IMR-90 (cell line): ENCODE data around the gene BDH1.

Source experiments
- BHLHE40 ChIP-seq: fragments of 150-350 bp; IDR thresholded peaks from 2 replicates; pipeline ENCODE4 v1.6.1; 2016; ENCODE audit warnings: mild to moderate bottlenecking, low read depth, low read length
- CEBPB ChIP-seq: IDR thresholded peaks from 2 replicates; pipeline ENCODE4 v1.6.1; 2012; ENCODE audit warnings: low read depth, low read length, improper control_type of control experiment
- CHD1 ChIP-seq: IDR thresholded peaks from 2 replicates; pipeline ENCODE4 v1.6.1; 2012; ENCODE audit warnings: low read depth, low read length, improper control_type of control experiment
- FOS ChIP-seq: fragments of 150-350 bp; IDR thresholded peaks from 2 replicates; pipeline ENCODE4 v1.6.1; 2016; ENCODE audit warnings: low read depth, low read length
- MAFK ChIP-seq: IDR thresholded peaks from 2 replicates; pipeline ENCODE4 v1.6.1; 2012; ENCODE audit warnings: low read depth, low read length, improper control_type of control experiment
- MAZ ChIP-seq: IDR thresholded peaks from 2 replicates; pipeline ENCODE4 v1.6.1; 2012; ENCODE audit warnings: low read depth, mild to moderate bottlenecking, low read length, improper control_type of control experiment, moderate library complexity, borderline replicate concordance
- MXI1 ChIP-seq: IDR thresholded peaks from 2 replicates; pipeline ENCODE4 v1.6.1; 2012; ENCODE audit warnings: low read depth, mild to moderate bottlenecking, low read length, moderate library complexity, borderline replicate concordance
- NFE2L2 ChIP-seq: fragments of 150-350 bp; IDR thresholded peaks from 2 replicates; pipeline ENCODE4 v1.6.1; 2016; ENCODE audit warnings: low read depth, mild to moderate bottlenecking, low read length
- POLR2A ChIP-seq: IDR thresholded peaks from 2 replicates; pipeline ENCODE4 v1.6.1; 2012; ENCODE audit warnings: mild to moderate bottlenecking, low read depth, low read length
- RAD21 ChIP-seq: IDR thresholded peaks from 2 replicates; pipeline ENCODE4 v1.6.1; 2012; ENCODE audit warnings: low read length, improper control_type of control experiment
- RCOR1 ChIP-seq: IDR thresholded peaks from 2 replicates; pipeline ENCODE4 v1.6.1; 2012; ENCODE audit warnings: mild to moderate bottlenecking, low read length, improper control_type of control experiment; ENCODE audit not compliant: insufficient replicate concordance
- RFX5 ChIP-seq: IDR thresholded peaks from 2 replicates; pipeline ENCODE4 v1.8.0; 2012; ENCODE audit warnings: low read depth, mild to moderate bottlenecking, low read length, moderate library complexity
- TF ChIP-seq, protein P1 (sequence below): conservative IDR thresholded peaks from 2 replicates; pipeline ENCODE4 v1.5.1; 2012; ENCODE audit warnings: mild to moderate bottlenecking, low read depth, low read length, improper control_type of control experiment
- TF ChIP-seq, protein P2 (sequence below): fragments of 150-350 bp; IDR thresholded peaks from 2 replicates; pipeline ENCODE4 v1.6.1; 2017; ENCODE audit warnings: mild to moderate bottlenecking, antibody characterized with exemption, low read length, low read depth

DNA sequence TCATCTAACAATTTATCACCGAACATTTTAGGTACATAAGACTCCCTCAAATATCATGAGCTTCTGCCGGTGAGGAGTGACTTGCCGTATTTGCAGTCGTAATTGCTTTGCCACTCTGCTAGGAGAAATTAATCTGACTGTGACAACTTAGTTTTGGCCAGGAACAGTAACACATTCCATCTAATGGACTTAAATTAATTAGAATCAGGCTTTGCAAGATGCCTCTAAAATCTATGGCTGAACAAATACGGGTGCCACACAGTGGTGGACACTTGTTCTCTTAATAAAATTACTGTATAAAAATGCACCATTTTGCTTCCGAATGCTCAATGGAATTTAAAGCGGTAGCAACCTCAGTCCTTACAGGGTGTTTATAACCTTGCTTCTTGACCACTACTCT, 27.6 kb upstream of the BDH1 start:
- no peak for TF ChIP-seq POLR2A
- TF ChIP-seq, protein P1, sequence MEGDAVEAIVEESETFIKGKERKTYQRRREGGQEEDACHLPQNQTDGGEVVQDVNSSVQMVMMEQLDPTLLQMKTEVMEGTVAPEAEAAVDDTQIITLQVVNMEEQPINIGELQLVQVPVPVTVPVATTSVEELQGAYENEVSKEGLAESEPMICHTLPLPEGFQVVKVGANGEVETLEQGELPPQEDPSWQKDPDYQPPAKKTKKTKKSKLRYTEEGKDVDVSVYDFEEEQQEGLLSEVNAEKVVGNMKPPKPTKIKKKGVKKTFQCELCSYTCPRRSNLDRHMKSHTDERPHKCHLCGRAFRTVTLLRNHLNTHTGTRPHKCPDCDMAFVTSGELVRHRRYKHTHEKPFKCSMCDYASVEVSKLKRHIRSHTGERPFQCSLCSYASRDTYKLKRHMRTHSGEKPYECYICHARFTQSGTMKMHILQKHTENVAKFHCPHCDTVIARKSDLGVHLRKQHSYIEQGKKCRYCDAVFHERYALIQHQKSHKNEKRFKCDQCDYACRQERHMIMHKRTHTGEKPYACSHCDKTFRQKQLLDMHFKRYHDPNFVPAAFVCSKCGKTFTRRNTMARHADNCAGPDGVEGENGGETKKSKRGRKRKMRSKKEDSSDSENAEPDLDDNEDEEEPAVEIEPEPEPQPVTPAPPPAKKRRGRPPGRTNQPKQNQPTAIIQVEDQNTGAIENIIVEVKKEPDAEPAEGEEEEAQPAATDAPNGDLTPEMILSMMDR: no peak
- TF ChIP-seq RFX5: no peak
- TF ChIP-seq, protein P2, sequence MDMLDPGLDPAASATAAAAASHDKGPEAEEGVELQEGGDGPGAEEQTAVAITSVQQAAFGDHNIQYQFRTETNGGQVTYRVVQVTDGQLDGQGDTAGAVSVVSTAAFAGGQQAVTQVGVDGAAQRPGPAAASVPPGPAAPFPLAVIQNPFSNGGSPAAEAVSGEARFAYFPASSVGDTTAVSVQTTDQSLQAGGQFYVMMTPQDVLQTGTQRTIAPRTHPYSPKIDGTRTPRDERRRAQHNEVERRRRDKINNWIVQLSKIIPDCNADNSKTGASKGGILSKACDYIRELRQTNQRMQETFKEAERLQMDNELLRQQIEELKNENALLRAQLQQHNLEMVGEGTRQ: no peak
- TF ChIP-seq NFE2L2: no peak
- TF ChIP-seq CEBPB: no peak
- TF ChIP-seq FOS: no peak
- no peak for TF ChIP-seq CHD1
- TF ChIP-seq MXI1: no peak
- no peak for TF ChIP-seq RCOR1
- TF ChIP-seq MAFK: no peak
- no peak for TF ChIP-seq RAD21
- TF ChIP-seq MAZ: no peak
- TF ChIP-seq BHLHE40: no peak
